ENCODE measurements around the gene SLIT1. TPM values are rescaled to one million over a fixed set of nuclear protein-coding genes. Genes with fewer than 3 reads are reported as not detected.
A peak's percentile ranks its signal among the peaks of the same experiment; 100 is the strongest.

The SLIT1 gene
- total and polyA plus RNA-seq, 2 of the 8 experiments (the other 6 are each of a cell fraction or from before 2014, with no cell fraction given) = 0.70 to 0.88 TPM

DNA sequence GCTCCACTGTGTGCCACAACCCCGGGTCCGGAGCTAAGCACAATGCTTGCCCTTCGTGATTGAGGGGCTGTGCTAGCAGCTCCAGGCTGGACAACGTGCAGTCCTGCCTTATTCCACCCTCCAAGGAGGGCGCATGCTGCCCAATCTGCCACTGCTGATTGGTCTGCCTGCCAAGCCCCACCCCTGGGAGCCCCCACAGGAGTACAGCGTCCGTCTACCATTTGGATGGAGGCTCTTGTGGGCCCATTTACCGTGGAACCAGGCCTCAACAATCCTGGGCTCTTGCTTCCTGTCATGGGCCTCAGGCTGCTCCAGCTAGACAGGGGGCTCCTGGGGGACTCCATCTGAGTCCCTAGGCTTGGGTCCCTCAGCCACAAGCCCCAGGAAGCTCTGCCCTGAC is 173.3 kb downstream of the SLIT1 start:
- POLR2A ChIA-PET (ENCODE audit: partially characterized antibody) = interaction anchor here (0.7 to 1.8 kb wide), 2 partner anchors 13 to 676 kb away, joined by 3 to 6 read pairs; no protein-coding TSS in a partner anchor
- Histone ChIP-seq H4K5ac (ENCODE audit: insufficient read length, low read depth, low read length) (no peak overlapping the region), H3K27me3 (replicated peaks in 1 of 4; ENCODE audit: control insufficient read depth in 3 of 4, extremely low read depth in 1 of 4, insufficient read depth in 3 of 4, low read length in 3 of 4) (no peaks in the 10 kb centered on the region), H2BK120ac (replicated peaks; ENCODE audit: low read depth, low read length) (no peak overlapping the region), H3K9me3 (ENCODE audit: insufficient read depth in 2 of 2, low read depth in 1 of 2, low read length in 1 of 2) (no peaks in the 10 kb centered on the region), H2BK5ac (ENCODE audit: low read depth, low read length) (no peak overlapping the region), H3K18ac (ENCODE audit: extremely low read depth, low read length) (no peak overlapping the region), H2AK5ac (ENCODE audit: low read depth, low read length) (no peak overlapping the region), H3K9ac (replicated peaks in 1 of 4; ENCODE audit: extremely low read depth in 1 of 4, low read depth in 3 of 4, low read length in 3 of 4) (no peak overlapping the region), H2BK15ac (ENCODE audit: low read length) (no peak overlapping the region), H4K8ac (ENCODE audit: extremely low read depth, insufficient read depth, low read length) (0 out of 2 replicates have a peak overlapping the region, but pooled peaks have one; percentile 41), H2BK12ac (ENCODE audit: low read depth, low read length) (peak overlapping the region; percentile 17; the same call in 1 of the 2 replicates), H3K14ac (ENCODE audit: insufficient read length) (no peak overlapping the region), H2AFZ (ENCODE audit: low read length) (no peak overlapping the region), H3K23ac (ENCODE audit: insufficient read length) (no peak overlapping the region), H4K20me1 (replicated peaks in 1 of 2; ENCODE audit: control insufficient read depth in 1 of 2, insufficient read depth in 2 of 2, low read length in 2 of 2) (no peaks in the 10 kb centered on the region), H3K36me3 (ENCODE audit: control insufficient read depth in 2 of 4, insufficient read depth in 4 of 4, low read length in 3 of 4) (no peaks in the 10 kb centered on the region), H3K56ac (replicated peaks; ENCODE audit: insufficient read length, low read depth, low read length) (no peak overlapping the region), H3K79me1 (ENCODE audit: low read depth, low read length) (no peaks in the 10 kb centered on the region; the same call in 1 of the 2 replicates), H3K4ac (replicated peaks; ENCODE audit: insufficient read length, low read depth, low read length) (no peak overlapping the region), H3K4me1 (replicated peaks in 1 of 4; ENCODE audit: control insufficient read depth in 3 of 4, insufficient read depth in 4 of 4, low read length in 3 of 4) (no peaks in the 10 kb centered on the region), H3K79me2 (ENCODE audit: control insufficient read depth in 1 of 2, insufficient read depth in 2 of 2, low read length in 2 of 2) (no peaks in the 10 kb centered on the region), H3K23me2 (ENCODE audit: low read depth, low read length) (peaks cover 1% of the 10 kb centered on the region; the same call in 1 of the 2 replicates), H2BK20ac (ENCODE audit: low read length) (no peak overlapping the region), H4K91ac (replicated peaks; ENCODE audit: insufficient read length, low read length) (no peak overlapping the region), H3K4me3 (ENCODE audit: extremely low read depth in 1 of 4, insufficient read depth in 2 of 4, low read depth in 3 of 4, low read length in 4 of 4) (no peak overlapping the region), H3K4me2 (ENCODE audit: insufficient read depth in 1 of 2, low read depth in 2 of 2, low read length in 2 of 2) (no peak overlapping the region), H3K27ac (ENCODE audit: low read depth, low read length) (no peak overlapping the region)
- CTCF ChIA-PET (ENCODE audit: partially characterized antibody) = interaction anchor here (1.0 to 5.3 kb wide), 10 partner anchors 11 to 185 kb away, joined by 3 to 32 read pairs (median 4); no protein-coding TSS in a partner anchor
- no peak for DNase-seq (ENCODE audit: low read depth in 1 of 2, low spot score in 2 of 2)
- TF ChIP-seq RNF2 (IDR thresholded peaks at IDR 0.05; ENCODE audit: borderline replicate concordance, low read depth, low read length, missing control alignments, poor library complexity, severe bottlenecking) (no peak), FOSL1 (IDR thresholded peaks at IDR 0.05; ENCODE audit: insufficient read depth, low read depth, low read length) (no peak), CEBPB (IDR thresholded peaks at IDR 0.05; ENCODE audit: low read depth, low read length) (no peak), POU5F1 (IDR thresholded peaks at IDR 0.05; ENCODE audit: low read depth, low read length) (no peak), RAD21 (IDR thresholded peaks at IDR 0.05 in 1 of 2, conservative IDR thresholded peaks at IDR 0.05 in 1 of 2; ENCODE audit: low read depth in 2 of 2, low read length in 2 of 2) (no peak), CBX5 (IDR thresholded peaks at IDR 0.05; ENCODE audit: low read depth, low read length) (no peak), SAP30 (IDR thresholded peaks at IDR 0.05; ENCODE audit: insufficient read depth, insufficient replicate concordance, low read length) (no peak), KDM4A (IDR thresholded peaks at IDR 0.05; ENCODE audit: low read depth, low read length, severe bottlenecking) (no peak), POLR2A (IDR thresholded peaks at IDR 0.05; ENCODE audit: control extremely low read depth in 1 of 2, low read depth in 2 of 2, low read length in 2 of 2) (no peak), SP4 (IDR thresholded peaks at IDR 0.05; ENCODE audit: low read length) (no peak)
- TF ChIP-seq, protein P1, sequence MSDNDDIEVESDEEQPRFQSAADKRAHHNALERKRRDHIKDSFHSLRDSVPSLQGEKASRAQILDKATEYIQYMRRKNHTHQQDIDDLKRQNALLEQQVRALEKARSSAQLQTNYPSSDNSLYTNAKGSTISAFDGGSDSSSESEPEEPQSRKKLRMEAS (IDR thresholded peaks at IDR 0.05) = no peak
- TF ChIP-seq, protein P2, sequence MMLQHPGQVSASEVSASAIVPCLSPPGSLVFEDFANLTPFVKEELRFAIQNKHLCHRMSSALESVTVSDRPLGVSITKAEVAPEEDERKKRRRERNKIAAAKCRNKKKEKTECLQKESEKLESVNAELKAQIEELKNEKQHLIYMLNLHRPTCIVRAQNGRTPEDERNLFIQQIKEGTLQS (IDR thresholded peaks at IDR 0.05; ENCODE audit: insufficient read depth, low read depth, low read length) = no peak
- no peak for FAIRE-seq
- 91% methylated on average over 8 of the region's 8 CpGs; no CpG with 5 or more reads in 1 of the 2 experiments for WGBS, 2 experiments (ENCODE audit: extremely low coverage in 1 of 2, insufficient coverage in 1 of 2, insufficient read length in 1 of 2, insufficient replicate concordance in 2 of 2, low coverage in 1 of 2, low lambda C conversion rate in 2 of 2, missing lambda C conversion rate in 1 of 2)

Measured in H1 (cell line).